B cell (primary cell): ENCODE measurements around the gene ELOB. TPM values are rescaled to one million over a fixed set of nuclear protein-coding genes. Genes with fewer than 3 reads are reported as not detected.

Experiments
- ATAC-seq: fragments of 200-7000 bp; cut with Tn5 transposase; one replicate; pipeline ENCODE4 v1.10.0; 2021; ENCODE audit warnings: low read depth, mild to moderate bottlenecking, moderate number of reproducible peaks, moderate library complexity
- CTCF ChIA-PET: fragments of 350-600 bp; sonication (Branson Sonifier 250); formaldehyde crosslinking; loops from one replicate; lab custom pipeline; 2021; ENCODE audit warnings: antibody characterized with exemption, inconsistent platforms; lab: Charles Lee
- POLR2A ChIA-PET: fragments of 350-600 bp; sonication (Branson Sonifier 250); formaldehyde crosslinking; loops from one replicate; lab custom pipeline; 2021; ENCODE audit warnings: antibody characterized with exemption; lab: Charles Lee
- DNase-seq: peaks from one replicate; pipeline ENCODE4 v3.0.0; 2013
- H2AFZ ChIP-seq: 2 replicates; pipeline ENCODE4 v1.6.1; 2012; ENCODE audit warnings: mild to moderate bottlenecking, low read depth, low read length; ENCODE audit not compliant: insufficient read depth, poor library complexity, severe bottlenecking
- H3K27ac ChIP-seq, 2 donors: 1 replicate in 1 of 2; 2 replicates in 1 of 2; pipeline ENCODE4 v1.5.1; 2012 to 2013; ENCODE audit warnings: low read length in 2 of 2, mild to moderate bottlenecking in 2 of 2, moderate library complexity in 1 of 2
- H3K27me3 ChIP-seq, 4 experiments: fragments of 200-600 bp in 1 of 4; sonication (generic) in 1 of 4; replicated peaks in 1 of 4; 1 replicate in 2 of 4; 2 replicates in 2 of 4; pipeline versions ENCODE4 v1.6.1 to v1.7.0; 2013 to 2016; ENCODE audit warnings: low read length in 3 of 4, mild to moderate bottlenecking in 2 of 4, mixed read lengths in 1 of 4, moderate library complexity in 1 of 4; ENCODE audit not compliant: insufficient read depth in 4 of 4, control insufficient read depth in 3 of 4; ENCODE audit errors: control extremely low read depth in 1 of 4
- H3K36me3 ChIP-seq, 2 experiments: replicated peaks in 1 of 2; 1 replicate in 1 of 2; 2 replicates in 1 of 2; pipeline versions ENCODE4 v1.6.1 to v1.7.1; 2013; ENCODE audit warnings: low read length in 1 of 2; ENCODE audit not compliant: insufficient read depth in 2 of 2, control insufficient read depth in 1 of 2; ENCODE audit errors: control extremely low read depth in 1 of 2, extremely low read depth in 1 of 2
- H3K4me1 ChIP-seq, 2 donors: fragments of 200-600 bp in 1 of 2; sonication (generic) in 1 of 2; 1 replicate in 1 of 2; 2 replicates in 1 of 2; pipeline versions ENCODE4 v1.5.1 to v1.6.1; 2013 to 2017; ENCODE audit warnings: low read length in 2 of 2; ENCODE audit not compliant: control insufficient read depth in 2 of 2, insufficient read depth in 2 of 2
- H3K4me2 ChIP-seq: replicated peaks from 2 replicates; pipeline ENCODE3; 2012; ENCODE audit warnings: mild to moderate bottlenecking, low read depth, low read length; ENCODE audit not compliant: poor library complexity, severe bottlenecking
- H3K4me3 ChIP-seq, 5 experiments: fragments of 200-600 bp in 1 of 5; sonication (generic) in 1 of 5; 1 replicate in 3 of 5; 2 replicates in 2 of 5; pipeline versions ENCODE4 v1.5.1 to v1.7.0; 2011 to 2016; ENCODE audit warnings: low read length in 4 of 5, mild to moderate bottlenecking in 4 of 5, low read depth in 2 of 5, control low read depth in 1 of 5, moderate library complexity in 1 of 5; ENCODE audit not compliant: insufficient read depth in 1 of 5; ENCODE audit errors: control extremely low read depth in 1 of 5, extremely low read depth in 1 of 5
- H3K79me2 ChIP-seq: fragments of 200-600 bp; sonication (generic); one replicate; pipeline ENCODE4 v1.6.0; 2016; ENCODE audit warnings: low read length; ENCODE audit not compliant: control insufficient read depth, insufficient read depth
- H3K9ac ChIP-seq: fragments of 200-600 bp; sonication (generic); 2 replicates; pipeline ENCODE4 v1.6.1; 2017; ENCODE audit warnings: mild to moderate bottlenecking, low read length, moderate library complexity
- H3K9me3 ChIP-seq, 3 donors: one replicate each; pipeline versions ENCODE4 v1.6.1 to v1.7.1; 2013; ENCODE audit warnings: low read length in 2 of 3; ENCODE audit not compliant: control insufficient read depth in 2 of 3, insufficient read depth in 1 of 3; ENCODE audit errors: control extremely low read depth in 1 of 3
- H4K20me1 ChIP-seq: 2 replicates; pipeline ENCODE4 v1.6.0; 2012; ENCODE audit warnings: mild to moderate bottlenecking, low read length; ENCODE audit not compliant: insufficient read depth, control insufficient read depth, poor library complexity, severe bottlenecking
- H3K27ac Mint-ChIP-seq: one replicate; pipeline ENCODE4 v1.8.0; 2021; ENCODE audit warnings: mixed read lengths
- H3K27me3 Mint-ChIP-seq: one replicate; pipeline ENCODE4 v1.8.0; 2021; ENCODE audit warnings: mixed read lengths
- H3K4me1 Mint-ChIP-seq: one replicate; pipeline ENCODE4 v1.8.0; 2021; ENCODE audit warnings: mixed read lengths
- H3K4me3 Mint-ChIP-seq: one replicate; pipeline ENCODE4 v1.8.0; 2021; ENCODE audit warnings: mixed read lengths
- H3K9me3 Mint-ChIP-seq: one replicate; pipeline ENCODE4 v1.8.0; 2022; ENCODE audit warnings: mixed read lengths; ENCODE audit not compliant: insufficient read depth
- CTCF ChIP-seq: fragments of 200-600 bp; IDR thresholded peaks from one replicate; pipeline ENCODE4 v1.8.0; 2022; ENCODE audit warnings: antibody characterized with exemption, mild to moderate bottlenecking
- EZH2 ChIP-seq: IDR thresholded peaks from 2 replicates; pipeline ENCODE4 v1.6.1; 2012; ENCODE audit warnings: borderline replicate concordance, low read depth, mild to moderate bottlenecking, moderate library complexity, low read length; ENCODE audit not compliant: insufficient read depth, poor library complexity, severe bottlenecking
- WGBS: methylation state at CpG from one replicate; pipeline ENCODE4 v1.1.5; 2013; ENCODE audit warnings: missing lambda C conversion rate; ENCODE audit not compliant: insufficient coverage; 5-methylcytosine and 5-hydroxymethylcytosine counted together
- intact Hi-C: fragments of 100-400 bp; cut with micrococcal nuclease; formaldehyde crosslinking; loops from one replicate; pipeline ENCODE4 v1.10.0; 2022
- polyA plus RNA-seq: library from polyadenylated mRNA; depleted of rRNA; stranded (reverse); fragments of >200 nt; gene quantifications from 2 replicates; pipeline ENCODE4 v1.2.3, GENCODE V29; 2012
- total RNA-seq, 2 donors: library from RNA; stranded (reverse); fragments of 120-200 nt in 1 of 2; gene quantifications; 1 replicate in 1 of 2; 2 replicates in 1 of 2; pipeline versions ENCODE4 v1.2.3 to v1.2.4, GENCODE V29; 2013 to 2022

ELOB gene
- total and polyA plus RNA-seq, 2 donors (not counting 1 experiment from before 2014, with no cell fraction given) = 93.1 to 136 TPM

GRCh38 chr16:2765462-2766404, 11.3 kb downstream of the ELOB start:
- Histone ChIP-seq H2AFZ (no peak overlapping the region), H3K79me2 (peaks cover 54% of the 10 kb centered on the region), H3K9me3 (peaks cover 0 to 8% (median 0%) of the 10 kb centered on the region in 3 donors), H3K27ac (no peak overlapping the region), H3K9ac (no peak overlapping the region), H3K4me3 (no peak overlapping the region), H3K4me2 (no peak overlapping the region), H3K36me3 (peaks cover 1 to 100% of the 10 kb centered on the region in 2 experiments), H3K4me1 (no peaks in the 10 kb centered on the region), H4K20me1 (peaks cover 88% of the 10 kb centered on the region), H3K27me3 (no peaks in the 10 kb centered on the region)
- no peak for ATAC-seq
- Mint-ChIP-seq H3K4me3 (no peak overlapping the region), H3K27me3 (no peaks in the 10 kb centered on the region), H3K9me3 (no peaks in the 10 kb centered on the region), H3K27ac (no peak overlapping the region), H3K4me1 (no peaks in the 10 kb centered on the region)
- DNase-seq = peak; percentile 26
- ChIA-PET POLR2A (no interaction called here), CTCF (no interaction called here)
- intact Hi-C loops = no loop called here
- TF ChIP-seq CTCF (no peak), EZH2 (no peak)
- WGBS = 98% methylated on average over 73 of the region's 73 CpGs

GRCh38 chr16:2764718-2765117, 12.4 kb downstream of the ELOB start:
- H3K27me3 ChIP-seq = no peaks in the 10 kb centered on the region
- H4K20me1 ChIP-seq = peaks cover 88% of the 10 kb centered on the region
- Mint-ChIP-seq H3K27me3 (no peaks in the 10 kb centered on the region), H3K27ac (no peak overlapping the region), H3K4me3 (no peak overlapping the region), H3K4me1 (peaks cover 2% of the 10 kb centered on the region), H3K9me3 (no peaks in the 10 kb centered on the region)
- peaks cover 46% of the 10 kb centered on the region for H3K79me2 ChIP-seq
- no peak overlapping the region for H3K9ac ChIP-seq
- H2AFZ ChIP-seq = no peak overlapping the region
- H3K36me3 ChIP-seq = peaks cover 3 to 100% of the 10 kb centered on the region in 2 experiments
- intact Hi-C loops = no loop called here
- H3K4me1 ChIP-seq = no peaks in the 10 kb centered on the region
- no peak overlapping the region for H3K27ac ChIP-seq
- H3K4me2 ChIP-seq = no peak overlapping the region
- TF ChIP-seq CTCF = no peak
- no peak for TF ChIP-seq EZH2
- ChIA-PET CTCF (no interaction called here), POLR2A (no interaction called here)
- DNase-seq (peak; percentile 19), ATAC-seq (no peak)
- no peak overlapping the region for H3K4me3 ChIP-seq
- WGBS = 97% methylated on average over 9 of the region's 9 CpGs
- peaks cover 0 to 6% (median 0%) of the 10 kb centered on the region in 3 donors for H3K9me3 ChIP-seq
